Omental fat pad (tissue), 4 donors: ENCODE data around the gene DENND4B. TPM values are rescaled to one million over a fixed set of nuclear protein-coding genes. Genes with fewer than 3 reads are reported as not detected.
A peak's percentile ranks its signal among the peaks of the same experiment; 100 is the strongest.

Experiments used
- ATAC-seq: fragments of 150-250 bp; one replicate; pipeline ENCODE4 v1.9.1; 2016; ENCODE audit warnings: mild to moderate bottlenecking, moderate library complexity; ENCODE audit not compliant: low FRiP score
- DNase-seq: peaks from one replicate; pipeline ENCODE4 v3.0.0-alpha.2; 2019; ENCODE audit warnings: low spot score
- total RNA-seq, 4 donors: library from RNA; depleted of rRNA; stranded (reverse); fragments of >200 nt; gene quantifications; one replicate each; pipeline ENCODE4 v1.1.0, GENCODE V29; 2016
- TF ChIP-seq, protein P1 (sequence below), 3 donors: fragments of 450-650 bp; IDR thresholded peaks; one replicate each; pipeline ENCODE4 v1.5.1; 2016 to 2017; ENCODE audit warnings: antibody characterized with exemption in 3 of 3, mild to moderate bottlenecking in 3 of 3, moderate library complexity in 2 of 3

The DENND4B gene
- total RNA-seq, 4 donors from 2014 or later, result 21.8 to 75.0 (median 50.3) TPM

DNA sequence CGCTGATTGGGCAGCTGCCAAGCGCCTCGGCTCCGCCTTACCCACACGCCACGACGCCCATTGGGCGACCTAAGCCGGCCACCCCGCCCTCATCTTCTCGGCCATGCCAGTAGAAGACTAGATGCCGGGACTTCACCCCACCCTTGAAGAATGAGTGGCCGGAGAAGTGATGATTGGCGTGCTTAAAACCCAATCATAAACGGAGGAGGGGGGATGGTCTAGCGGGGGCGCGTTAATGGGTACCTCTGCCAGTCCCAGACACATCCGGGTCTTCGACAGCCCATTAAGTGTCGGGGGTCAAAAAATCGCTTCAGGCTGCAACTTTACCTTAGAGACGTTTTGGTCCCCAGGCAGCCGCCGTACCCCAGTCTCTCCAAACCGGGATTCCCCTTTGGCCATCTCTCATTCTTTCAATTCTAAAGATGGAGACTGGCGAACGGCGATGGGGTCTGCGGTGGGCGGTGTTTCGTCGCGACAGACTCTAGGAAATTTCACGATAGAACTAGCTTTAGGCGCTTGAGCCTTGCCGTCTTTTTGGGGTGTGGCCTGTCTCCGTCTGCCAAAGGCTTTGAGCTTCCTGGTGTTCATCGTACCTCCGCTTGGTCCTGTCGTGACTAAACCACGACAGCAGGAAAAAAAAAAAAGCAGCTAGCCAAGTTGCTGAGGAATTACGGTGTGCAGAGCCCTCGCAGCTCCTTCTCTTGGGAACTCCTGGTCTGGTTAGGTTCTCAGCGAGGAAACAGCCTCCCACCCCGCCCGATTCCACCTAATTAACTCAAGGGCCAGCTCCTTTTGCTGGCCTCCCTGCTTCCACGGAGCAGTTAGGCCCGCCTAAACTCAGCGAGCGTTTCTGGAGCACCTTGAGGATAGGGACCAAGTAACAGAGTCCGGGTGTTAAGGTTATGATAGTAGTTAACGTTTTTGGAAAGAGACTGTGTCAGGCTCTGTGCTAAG lies 23.3 kb downstream of the DENND4B start, which contains the start of gene GATAD2B:
Gene GATAD2B (minus strand): TSS at position 1 of the 954 bp plus-strand sequence. CDS start 94,625 bp downstream, outside the sequence.
- DNase-seq (peak; percentile 93), ATAC-seq (peak; percentile 100)
- TF ChIP-seq, protein P1, sequence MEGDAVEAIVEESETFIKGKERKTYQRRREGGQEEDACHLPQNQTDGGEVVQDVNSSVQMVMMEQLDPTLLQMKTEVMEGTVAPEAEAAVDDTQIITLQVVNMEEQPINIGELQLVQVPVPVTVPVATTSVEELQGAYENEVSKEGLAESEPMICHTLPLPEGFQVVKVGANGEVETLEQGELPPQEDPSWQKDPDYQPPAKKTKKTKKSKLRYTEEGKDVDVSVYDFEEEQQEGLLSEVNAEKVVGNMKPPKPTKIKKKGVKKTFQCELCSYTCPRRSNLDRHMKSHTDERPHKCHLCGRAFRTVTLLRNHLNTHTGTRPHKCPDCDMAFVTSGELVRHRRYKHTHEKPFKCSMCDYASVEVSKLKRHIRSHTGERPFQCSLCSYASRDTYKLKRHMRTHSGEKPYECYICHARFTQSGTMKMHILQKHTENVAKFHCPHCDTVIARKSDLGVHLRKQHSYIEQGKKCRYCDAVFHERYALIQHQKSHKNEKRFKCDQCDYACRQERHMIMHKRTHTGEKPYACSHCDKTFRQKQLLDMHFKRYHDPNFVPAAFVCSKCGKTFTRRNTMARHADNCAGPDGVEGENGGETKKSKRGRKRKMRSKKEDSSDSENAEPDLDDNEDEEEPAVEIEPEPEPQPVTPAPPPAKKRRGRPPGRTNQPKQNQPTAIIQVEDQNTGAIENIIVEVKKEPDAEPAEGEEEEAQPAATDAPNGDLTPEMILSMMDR (IDR thresholded peaks at IDR 0.05), result no peak

DNA sequence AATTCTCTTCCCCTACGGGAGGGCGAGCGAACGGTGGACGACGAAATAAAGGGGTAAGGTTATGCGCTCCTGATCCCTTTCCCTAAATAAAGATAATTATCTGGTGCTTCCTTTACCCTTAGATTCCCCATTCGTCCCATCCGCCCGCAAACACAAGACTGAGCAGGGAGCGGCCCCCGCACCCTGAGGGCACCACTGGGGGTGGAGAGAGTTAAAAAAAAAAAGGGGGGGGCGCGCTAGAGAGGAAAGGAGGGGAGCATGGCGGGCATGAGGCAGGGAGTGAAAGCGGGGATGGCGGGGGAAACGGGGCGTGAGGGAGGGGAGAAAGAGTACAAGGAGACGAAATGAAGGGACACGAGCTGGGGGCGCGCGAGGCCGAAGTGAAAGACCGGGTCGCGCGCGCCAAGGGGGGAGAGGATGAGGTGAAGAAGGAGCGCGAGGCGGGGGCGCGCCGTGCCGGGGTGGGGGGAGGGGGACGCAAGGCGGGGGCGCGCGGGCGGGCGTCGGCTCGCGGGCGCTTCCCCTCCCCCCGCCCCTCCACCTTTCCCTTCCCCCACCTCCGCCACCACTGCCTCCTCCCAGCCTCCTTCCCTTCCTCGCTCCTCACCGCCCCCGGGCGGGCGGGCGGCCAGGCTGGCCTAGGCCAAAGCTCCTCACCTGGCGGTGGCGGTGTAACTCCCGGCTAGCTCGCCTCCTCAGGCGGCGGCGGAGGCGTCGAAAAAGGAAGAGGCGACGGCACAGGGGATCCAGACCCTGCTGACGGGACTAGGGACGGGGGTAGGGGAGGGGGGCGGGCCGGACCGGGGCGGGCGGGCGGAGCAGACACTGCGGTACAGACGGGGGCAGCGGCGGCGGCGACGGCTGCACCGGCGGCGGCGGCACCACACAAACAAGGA lies 24.2 kb downstream of the DENND4B start:
- DNase-seq (no peak), ATAC-seq (peak; percentile 20)
- TF ChIP-seq, protein P1 (IDR thresholded peaks at IDR 0.05), result no peak

DNA sequence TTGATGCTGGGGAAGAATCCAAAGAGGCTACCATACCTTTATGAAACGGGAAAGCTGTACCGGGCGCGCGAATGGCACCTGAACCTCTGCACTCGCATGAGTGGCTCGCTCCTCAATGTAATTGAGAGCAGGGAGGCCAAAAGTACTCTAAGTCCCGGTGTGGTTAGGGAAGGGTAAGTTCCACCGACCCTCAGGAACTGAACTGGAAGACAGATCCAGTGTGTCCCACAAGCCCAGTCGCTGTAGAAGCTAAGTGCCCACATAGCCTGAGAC lies 24.8 kb downstream of the DENND4B start:
- no peak for DNase-seq
- TF ChIP-seq, protein P1 (IDR thresholded peaks at IDR 0.05), result no peak
- ATAC-seq, result no peak

DNA sequence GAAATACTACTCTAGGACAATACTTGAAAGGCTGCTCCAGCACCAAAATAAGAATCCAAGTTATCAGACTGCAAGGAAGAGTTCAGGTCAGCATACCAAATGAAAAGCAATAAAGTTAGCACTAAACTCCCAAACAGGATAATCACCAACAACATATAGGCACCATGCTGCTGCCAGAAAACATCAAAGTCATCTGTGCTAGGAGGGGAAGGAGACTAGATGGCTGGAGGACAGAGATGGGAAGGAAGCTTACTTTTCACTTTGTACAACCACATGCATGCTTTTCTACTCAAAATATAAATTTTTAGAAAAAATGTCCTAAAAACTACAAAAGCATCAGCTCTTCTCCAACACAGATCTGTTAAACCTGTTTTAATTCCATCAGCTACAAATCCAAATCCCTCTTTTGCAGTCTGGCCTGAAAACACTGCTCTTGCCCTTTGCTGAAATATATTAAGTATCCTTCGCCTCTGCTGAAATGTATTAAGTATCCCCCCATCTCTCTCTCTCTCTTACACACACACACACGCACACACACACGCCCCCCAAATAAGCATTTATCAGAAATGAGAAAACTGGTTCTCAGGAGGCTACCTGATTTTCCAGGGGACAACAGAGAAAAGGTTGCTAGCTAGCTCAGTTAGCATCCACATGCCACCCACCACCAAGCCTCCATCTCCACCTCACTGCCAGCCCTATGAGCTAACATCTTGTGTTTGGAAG lies 25.3 kb downstream of the DENND4B start:
- DNase-seq (no peak), ATAC-seq (no peak)
- TF ChIP-seq, protein P1 (IDR thresholded peaks at IDR 0.05), result no peak

DNA sequence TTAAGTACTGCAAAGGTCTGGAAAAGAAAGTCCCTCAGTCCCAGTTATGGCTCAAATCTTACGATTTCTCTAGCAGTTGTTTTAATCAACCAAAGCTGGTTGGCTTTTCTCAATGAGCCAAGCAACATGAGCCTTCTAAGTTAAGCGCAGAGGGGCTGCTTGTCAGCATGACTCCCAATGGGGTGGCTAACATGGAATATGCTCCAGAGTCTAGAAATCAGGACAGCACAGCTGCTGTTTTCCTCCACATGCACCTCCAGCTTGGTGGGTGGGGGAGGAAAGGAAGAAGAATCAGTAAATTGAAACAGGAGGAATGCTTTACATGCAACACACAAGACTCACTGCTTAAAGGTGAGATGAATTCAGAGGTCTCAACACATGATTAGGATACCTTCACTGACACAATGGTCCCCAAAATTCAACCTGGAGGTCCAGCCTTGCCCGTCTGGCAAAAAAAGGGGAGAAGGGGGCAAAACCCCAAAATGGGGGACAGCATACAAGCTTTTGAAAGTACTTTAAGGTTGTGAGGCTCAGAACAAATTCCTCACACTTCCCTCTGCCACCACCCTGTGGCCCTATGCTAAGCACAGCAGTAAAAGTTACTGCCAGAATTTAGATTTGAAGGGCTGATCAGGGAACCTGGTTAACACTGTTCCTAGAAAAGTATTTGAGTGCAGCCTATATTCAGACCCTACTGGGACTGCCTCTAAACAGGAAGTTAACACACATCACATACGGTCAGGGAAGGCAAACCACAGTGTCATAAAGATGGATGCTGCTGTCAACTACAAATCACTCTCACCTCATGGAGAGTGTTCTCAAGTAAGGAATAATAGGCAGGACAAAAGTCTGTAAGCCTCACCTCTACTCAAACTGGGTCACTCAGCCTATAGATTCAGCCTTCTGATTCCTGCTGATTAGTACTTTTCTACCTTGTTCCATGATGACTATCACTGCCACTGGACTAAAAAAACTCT lies 26.4 kb downstream of the DENND4B start:
- no peak for ATAC-seq
- TF ChIP-seq, protein P1 (IDR thresholded peaks at IDR 0.05), result no peak
- DNase-seq, result no peak

DNA sequence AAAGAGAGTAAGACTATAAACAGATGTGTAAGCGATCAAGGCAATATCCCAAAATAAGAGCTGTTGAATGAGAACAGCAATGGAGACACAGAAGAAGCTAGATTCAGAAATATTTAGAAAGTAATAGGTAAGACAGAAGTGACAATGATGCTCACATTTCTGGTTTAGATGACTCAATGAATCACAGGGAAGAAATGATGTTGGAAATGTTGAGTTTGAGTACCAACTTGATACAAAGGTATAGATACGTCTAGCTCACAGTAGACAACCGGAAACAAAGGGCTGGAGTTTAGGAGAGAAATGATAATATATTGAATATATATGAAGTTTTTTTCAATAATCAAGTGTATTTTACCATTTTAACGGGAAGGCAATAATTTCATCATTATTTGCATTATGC lies 30.2 kb downstream of the DENND4B start:
- TF ChIP-seq, protein P1 (IDR thresholded peaks at IDR 0.05), result no peak
- DNase-seq, result no peak
- no peak for ATAC-seq
